ENCODE data around the gene BOD1L2.

BOD1L2 gene

GRCh38 chr18:57146956-57147636, at the start of gene BOD1L2:
BOD1L2 (plus strand) TSS chr18:57147087; CDS start chr18:57147313, 226 bp downstream.
- Mint-ChIP-seq H3K4me3 (no peak within 1 kb of the TSS), H3K9me3 (no peaks in the 10 kb centered on the region), H3K27me3 (peaks cover 33% of the 10 kb centered on the region), H3K4me1 (no peaks in the 10 kb centered on the region), H3K36me3 (ENCODE audit: low read depth) (no peaks in the 10 kb centered on the region), H3K27ac (no peak within 1 kb of the TSS)
- ATAC-seq (no peak), DNase-seq (no peak)

GRCh38 chr18:57107140-57107832, 39.6 kb upstream of the BOD1L2 start:
- DNase-seq (no peak), ATAC-seq (peak; percentile 61)
- Mint-ChIP-seq H3K4me1 (peaks cover 2% of the 10 kb centered on the region), H3K4me3 (no peak overlapping the region), H3K27me3 (peaks cover 15% of the 10 kb centered on the region), H3K27ac (no peak overlapping the region), H3K9me3 (no peaks in the 10 kb centered on the region), H3K36me3 (ENCODE audit: low read depth) (no peaks in the 10 kb centered on the region)

- no peak overlapping the region for H3K4me3 Mint-ChIP-seq
- no peak overlapping the region for H3K27ac Mint-ChIP-seq
- peaks cover 2% of the 10 kb centered on the region for H3K4me1 Mint-ChIP-seq
- H3K36me3 Mint-ChIP-seq (ENCODE audit: low read depth): no peaks in the 10 kb centered on the region
- H3K27me3 Mint-ChIP-seq: peaks cover 12% of the 10 kb centered on the region
- DNase-seq (no peak), ATAC-seq (peak; percentile 15)
- H3K9me3 Mint-ChIP-seq: no peaks in the 10 kb centered on the region
These were observed 36.6 kb upstream of the BOD1L2 start for GRCh38 chr18:57110290-57110689.

- Mint-ChIP-seq H3K36me3 (ENCODE audit: low read depth) (no peaks in the 10 kb centered on the region), H3K27me3 (peaks cover 13% of the 10 kb centered on the region)
These were observed 33.0 kb upstream of the BOD1L2 start for GRCh38 chr18:57113799-57114420.

GRCh38 chr18:57116598-57117132, 30.2 kb upstream of the BOD1L2 start:
- Mint-ChIP-seq H3K4me3 (no peak overlapping the region), H3K36me3 (ENCODE audit: low read depth) (no peaks in the 10 kb centered on the region), H3K9me3 (no peaks in the 10 kb centered on the region), H3K27me3 (peaks cover 16% of the 10 kb centered on the region), H3K4me1 (no peaks in the 10 kb centered on the region), H3K27ac (no peak overlapping the region)
- no peak for ATAC-seq
- DNase-seq: no peak

More at GRCh38 chr18:57113799-57114420, 33.0 kb upstream of the BOD1L2 start:
- Mint-ChIP-seq H3K4me3 (no peak overlapping the region), H3K9me3 (no peaks in the 10 kb centered on the region), H3K27ac (no peak overlapping the region), H3K4me1 (no peaks in the 10 kb centered on the region)
- ATAC-seq: no peak
- no peak for DNase-seq

GRCh38 chr18:57121542-57122112, 25.3 kb upstream of the BOD1L2 start:
- H3K4me1 Mint-ChIP-seq: no peaks in the 10 kb centered on the region
- H3K36me3 Mint-ChIP-seq (ENCODE audit: low read depth): no peaks in the 10 kb centered on the region
- H3K4me3 Mint-ChIP-seq: no peak overlapping the region
- H3K27ac Mint-ChIP-seq: no peak overlapping the region
- no peak for ATAC-seq
- no peaks in the 10 kb centered on the region for H3K9me3 Mint-ChIP-seq
- no peak for DNase-seq
- peaks cover 44% of the 10 kb centered on the region for H3K27me3 Mint-ChIP-seq

GRCh38 chr18:57122936-57123510, 23.9 kb upstream of the BOD1L2 start:
- H3K4me3 Mint-ChIP-seq: no peak overlapping the region
- H3K4me1 Mint-ChIP-seq: no peaks in the 10 kb centered on the region
- no peaks in the 10 kb centered on the region for H3K36me3 Mint-ChIP-seq (ENCODE audit: low read depth)
- no peak overlapping the region for H3K27ac Mint-ChIP-seq
- peaks cover 44% of the 10 kb centered on the region for H3K27me3 Mint-ChIP-seq
- no peak for DNase-seq
- no peak for ATAC-seq
- H3K9me3 Mint-ChIP-seq: no peaks in the 10 kb centered on the region

- DNase-seq: no peak
- H3K9me3 Mint-ChIP-seq: no peaks in the 10 kb centered on the region
- no peak overlapping the region for H3K4me3 Mint-ChIP-seq
- no peaks in the 10 kb centered on the region for H3K36me3 Mint-ChIP-seq (ENCODE audit: low read depth)
- H3K27me3 Mint-ChIP-seq: peaks cover 49% of the 10 kb centered on the region
- no peaks in the 10 kb centered on the region for H3K4me1 Mint-ChIP-seq
- no peak for ATAC-seq
- H3K27ac Mint-ChIP-seq: no peak overlapping the region
These were observed 21.3 kb upstream of the BOD1L2 start for GRCh38 chr18:57125627-57126026.

- Mint-ChIP-seq H3K9me3 (no peaks in the 10 kb centered on the region), H3K4me3 (no peak overlapping the region), H3K27me3 (peaks cover 31% of the 10 kb centered on the region), H3K36me3 (ENCODE audit: low read depth) (no peaks in the 10 kb centered on the region), H3K4me1 (no peaks in the 10 kb centered on the region), H3K27ac (no peak overlapping the region)
- ATAC-seq (no peak), DNase-seq (no peak)
These were observed 18.5 kb upstream of the BOD1L2 start for GRCh38 chr18:57128220-57128932.

GRCh38 chr18:57131101-57131500, 15.8 kb upstream of the BOD1L2 start:
- H3K27me3 Mint-ChIP-seq: peaks cover 24% of the 10 kb centered on the region
- H3K27ac Mint-ChIP-seq: no peak overlapping the region
- ATAC-seq (no peak), DNase-seq (no peak)
- no peak overlapping the region for H3K4me3 Mint-ChIP-seq
- no peaks in the 10 kb centered on the region for H3K9me3 Mint-ChIP-seq
- no peaks in the 10 kb centered on the region for H3K36me3 Mint-ChIP-seq (ENCODE audit: low read depth)
- H3K4me1 Mint-ChIP-seq: no peaks in the 10 kb centered on the region

GRCh38 chr18:57131782-57132181, 15.1 kb upstream of the BOD1L2 start:
- ATAC-seq: no peak
- Mint-ChIP-seq H3K4me3 (no peak overlapping the region), H3K36me3 (ENCODE audit: low read depth) (no peaks in the 10 kb centered on the region), H3K27me3 (peaks cover 19% of the 10 kb centered on the region), H3K27ac (no peak overlapping the region), H3K9me3 (no peaks in the 10 kb centered on the region), H3K4me1 (no peaks in the 10 kb centered on the region)
- DNase-seq: no peak

GRCh38 chr18:57134618-57135135, 12.2 kb upstream of the BOD1L2 start:
- Mint-ChIP-seq H3K4me1 (no peaks in the 10 kb centered on the region), H3K27ac (no peak overlapping the region), H3K27me3 (peaks cover 10% of the 10 kb centered on the region), H3K4me3 (no peak overlapping the region), H3K9me3 (no peaks in the 10 kb centered on the region), H3K36me3 (ENCODE audit: low read depth) (no peaks in the 10 kb centered on the region)
- DNase-seq: no peak
- ATAC-seq: no peak

GRCh38 chr18:57135699-57136098, 11.2 kb upstream of the BOD1L2 start:
- Mint-ChIP-seq H3K36me3 (ENCODE audit: low read depth) (no peaks in the 10 kb centered on the region), H3K4me3 (no peak overlapping the region), H3K27ac (no peak overlapping the region), H3K4me1 (no peaks in the 10 kb centered on the region), H3K9me3 (no peaks in the 10 kb centered on the region), H3K27me3 (peaks cover 11% of the 10 kb centered on the region)
- no peak for ATAC-seq
- DNase-seq: no peak

- H3K4me1 Mint-ChIP-seq: no peaks in the 10 kb centered on the region
- peaks cover 9% of the 10 kb centered on the region for H3K27me3 Mint-ChIP-seq
- H3K9me3 Mint-ChIP-seq: no peaks in the 10 kb centered on the region
- DNase-seq: no peak
- H3K36me3 Mint-ChIP-seq (ENCODE audit: low read depth): no peaks in the 10 kb centered on the region
- no peak for ATAC-seq
- no peak overlapping the region for H3K4me3 Mint-ChIP-seq
- H3K27ac Mint-ChIP-seq: no peak overlapping the region
These were observed 9.0 kb upstream of the BOD1L2 start for GRCh38 chr18:57137847-57138246.

All from activated naive CD8-positive, alpha-beta T cell treated with anti-CD3 and anti-CD28 coated beads, Interleukin-2, amount 50 U/mL, for 24 hours (primary cell).